Measurements from ENCODE around the gene STPG4.

Gene STPG4

DNA sequence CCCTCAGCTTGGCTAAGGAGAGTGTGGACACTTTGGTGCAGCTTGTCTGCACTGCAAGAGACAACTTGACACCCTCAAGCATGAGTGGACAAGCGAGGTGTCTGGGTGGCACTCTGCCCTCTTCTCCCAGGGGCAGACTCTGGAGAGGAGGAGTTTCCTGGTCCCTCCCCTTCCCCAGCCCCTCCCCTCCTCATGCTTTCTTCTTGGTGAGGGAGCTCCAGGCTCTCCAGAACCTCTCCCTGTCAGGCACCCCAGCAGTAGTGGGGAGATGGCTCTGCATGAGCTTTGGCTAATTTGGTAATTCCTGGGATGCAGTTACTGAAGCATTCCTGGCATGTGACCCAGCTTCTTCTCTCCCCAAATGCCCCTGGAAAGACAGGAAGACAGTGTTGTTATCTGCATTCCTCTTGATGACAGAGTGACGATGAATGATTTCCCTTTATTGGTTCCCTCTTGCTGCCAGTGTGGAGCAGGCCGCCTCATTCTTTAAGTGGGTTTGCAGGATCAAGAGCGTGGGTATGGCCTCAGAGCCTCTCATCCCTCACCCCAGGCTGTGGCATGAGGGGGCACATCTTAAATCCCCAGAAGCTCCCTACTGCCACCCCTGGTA lies 89.2 kb downstream of the STPG4 start:
- peak; percentile 75 for ATAC-seq
- peak; percentile 83 for TF ChIP-seq ZFP3 (CRISPR knock-in tag; IDR thresholded peaks at IDR 0.05)
- TF ChIP-seq, protein P1, sequence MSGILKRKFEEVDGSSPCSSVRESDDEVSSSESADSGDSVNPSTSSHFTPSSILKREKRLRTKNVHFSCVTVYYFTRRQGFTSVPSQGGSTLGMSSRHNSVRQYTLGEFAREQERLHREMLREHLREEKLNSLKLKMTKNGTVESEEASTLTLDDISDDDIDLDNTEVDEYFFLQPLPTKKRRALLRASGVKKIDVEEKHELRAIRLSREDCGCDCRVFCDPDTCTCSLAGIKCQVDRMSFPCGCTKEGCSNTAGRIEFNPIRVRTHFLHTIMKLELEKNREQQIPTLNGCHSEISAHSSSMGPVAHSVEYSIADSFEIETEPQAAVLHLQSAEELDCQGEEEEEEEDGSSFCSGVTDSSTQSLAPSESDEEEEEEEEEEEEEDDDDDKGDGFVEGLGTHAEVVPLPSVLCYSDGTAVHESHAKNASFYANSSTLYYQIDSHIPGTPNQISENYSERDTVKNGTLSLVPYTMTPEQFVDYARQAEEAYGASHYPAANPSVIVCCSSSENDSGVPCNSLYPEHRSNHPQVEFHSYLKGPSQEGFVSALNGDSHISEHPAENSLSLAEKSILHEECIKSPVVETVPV (CRISPR knock-in tag; IDR thresholded peaks at IDR 0.05), result no peak
- no peak for TF ChIP-seq TOX (CRISPR knock-in tag; IDR thresholded peaks at IDR 0.05; ENCODE audit: borderline replicate concordance)
- no peak for TF ChIP-seq RARB (CRISPR knock-in tag; IDR thresholded peaks at IDR 0.05)
- TF ChIP-seq SNAI2 (CRISPR knock-in tag; IDR thresholded peaks at IDR 0.05), result peak; percentile 40
- TF ChIP-seq ISL1 (CRISPR knock-in tag; IDR thresholded peaks at IDR 0.05), result peak; percentile 69; the same call in 1 of the 2 replicates
- TF ChIP-seq, protein P2, sequence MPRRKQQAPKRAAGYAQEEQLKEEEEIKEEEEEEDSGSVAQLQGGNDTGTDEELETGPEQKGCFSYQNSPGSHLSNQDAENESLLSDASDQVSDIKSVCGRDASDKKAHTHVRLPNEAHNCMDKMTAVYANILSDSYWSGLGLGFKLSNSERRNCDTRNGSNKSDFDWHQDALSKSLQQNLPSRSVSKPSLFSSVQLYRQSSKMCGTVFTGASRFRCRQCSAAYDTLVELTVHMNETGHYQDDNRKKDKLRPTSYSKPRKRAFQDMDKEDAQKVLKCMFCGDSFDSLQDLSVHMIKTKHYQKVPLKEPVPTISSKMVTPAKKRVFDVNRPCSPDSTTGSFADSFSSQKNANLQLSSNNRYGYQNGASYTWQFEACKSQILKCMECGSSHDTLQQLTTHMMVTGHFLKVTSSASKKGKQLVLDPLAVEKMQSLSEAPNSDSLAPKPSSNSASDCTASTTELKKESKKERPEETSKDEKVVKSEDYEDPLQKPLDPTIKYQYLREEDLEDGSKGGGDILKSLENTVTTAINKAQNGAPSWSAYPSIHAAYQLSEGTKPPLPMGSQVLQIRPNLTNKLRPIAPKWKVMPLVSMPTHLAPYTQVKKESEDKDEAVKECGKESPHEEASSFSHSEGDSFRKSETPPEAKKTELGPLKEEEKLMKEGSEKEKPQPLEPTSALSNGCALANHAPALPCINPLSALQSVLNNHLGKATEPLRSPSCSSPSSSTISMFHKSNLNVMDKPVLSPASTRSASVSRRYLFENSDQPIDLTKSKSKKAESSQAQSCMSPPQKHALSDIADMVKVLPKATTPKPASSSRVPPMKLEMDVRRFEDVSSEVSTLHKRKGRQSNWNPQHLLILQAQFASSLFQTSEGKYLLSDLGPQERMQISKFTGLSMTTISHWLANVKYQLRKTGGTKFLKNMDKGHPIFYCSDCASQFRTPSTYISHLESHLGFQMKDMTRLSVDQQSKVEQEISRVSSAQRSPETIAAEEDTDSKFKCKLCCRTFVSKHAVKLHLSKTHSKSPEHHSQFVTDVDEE (CRISPR knock-in tag; IDR thresholded peaks at IDR 0.05), result peak; percentile 69; the same call in 1 of the 2 replicates
- TF ChIP-seq OSR1 (CRISPR knock-in tag; IDR thresholded peaks at IDR 0.05), result no peak
- TF ChIP-seq CSDC2 (CRISPR knock-in tag; IDR thresholded peaks at IDR 0.05), result peak; percentile 75; the same call in 1 of the 2 replicates
- TF ChIP-seq GLIS3 (CRISPR knock-in tag; IDR thresholded peaks at IDR 0.05), result peak; percentile 26; the same call in 1 of the 2 replicates

DNA sequence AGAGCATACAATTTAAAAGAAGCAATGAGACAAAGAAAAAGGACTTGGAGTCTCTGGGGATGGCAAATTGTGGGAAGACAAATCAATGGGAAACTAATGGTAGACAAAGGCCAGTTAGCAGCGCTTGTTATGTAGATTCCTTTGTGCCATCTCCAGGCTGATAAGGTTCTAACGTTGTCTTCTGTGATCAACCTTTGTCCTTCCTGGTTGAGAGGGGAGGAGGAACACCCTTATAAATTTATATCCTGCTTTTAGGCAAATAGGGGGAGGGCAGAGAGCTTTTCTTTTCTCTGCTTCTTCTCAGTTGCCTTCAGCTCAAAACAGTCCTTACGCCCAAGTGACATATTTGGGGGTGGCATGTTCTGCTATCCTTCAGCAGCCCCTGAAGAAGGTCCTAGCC lies 89.8 kb downstream of the STPG4 start:
- TF ChIP-seq ZFP30 (CRISPR knock-in tag; IDR thresholded peaks at IDR 0.05), result no peak
- no peak for TF ChIP-seq SNAI2 (CRISPR knock-in tag; IDR thresholded peaks at IDR 0.05)
- TF ChIP-seq, protein P2 (CRISPR knock-in tag; IDR thresholded peaks at IDR 0.05), result no peak
- TF ChIP-seq GLIS3 (CRISPR knock-in tag; IDR thresholded peaks at IDR 0.05), result no peak
- no peak for TF ChIP-seq CSDC2 (CRISPR knock-in tag; IDR thresholded peaks at IDR 0.05)
- no peak for TF ChIP-seq OSR1 (CRISPR knock-in tag; IDR thresholded peaks at IDR 0.05)
- no peak for ATAC-seq

DNA sequence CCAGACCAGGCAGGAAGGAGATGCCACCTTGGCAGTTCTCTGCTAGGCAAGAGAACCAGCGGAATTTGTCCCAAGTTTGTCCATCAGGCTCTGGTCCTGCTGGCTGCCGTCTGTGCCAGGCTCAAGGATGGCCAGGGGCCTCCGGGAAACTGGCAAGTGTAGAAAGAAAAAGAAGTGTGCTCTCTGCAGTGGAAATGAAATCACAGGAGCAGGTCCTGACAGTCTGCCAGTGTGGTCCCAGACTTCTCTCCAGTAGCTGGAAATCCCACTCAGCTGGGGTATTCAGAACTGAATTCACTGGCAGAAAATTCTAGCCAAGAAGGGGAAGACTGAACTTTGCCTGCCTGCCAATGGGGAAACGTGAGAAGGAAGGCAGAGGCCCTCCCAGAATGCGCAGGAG lies 91.0 kb downstream of the STPG4 start:
- TF ChIP-seq ZNF70 (CRISPR knock-in tag; IDR thresholded peaks at IDR 0.05) (no peak), ESRRG (CRISPR knock-in tag; IDR thresholded peaks at IDR 0.05) (no peak), CSDC2 (CRISPR knock-in tag; IDR thresholded peaks at IDR 0.05) (no peak), ZNF565 (CRISPR knock-in tag; conservative IDR thresholded peaks at IDR 0.05; ENCODE audit: low read depth) (no peak), ZC3H10 (CRISPR knock-in tag; IDR thresholded peaks at IDR 0.05) (no peak), ZNF8 (CRISPR knock-in tag; IDR thresholded peaks at IDR 0.05) (no peak)
- TF ChIP-seq, protein P3, sequence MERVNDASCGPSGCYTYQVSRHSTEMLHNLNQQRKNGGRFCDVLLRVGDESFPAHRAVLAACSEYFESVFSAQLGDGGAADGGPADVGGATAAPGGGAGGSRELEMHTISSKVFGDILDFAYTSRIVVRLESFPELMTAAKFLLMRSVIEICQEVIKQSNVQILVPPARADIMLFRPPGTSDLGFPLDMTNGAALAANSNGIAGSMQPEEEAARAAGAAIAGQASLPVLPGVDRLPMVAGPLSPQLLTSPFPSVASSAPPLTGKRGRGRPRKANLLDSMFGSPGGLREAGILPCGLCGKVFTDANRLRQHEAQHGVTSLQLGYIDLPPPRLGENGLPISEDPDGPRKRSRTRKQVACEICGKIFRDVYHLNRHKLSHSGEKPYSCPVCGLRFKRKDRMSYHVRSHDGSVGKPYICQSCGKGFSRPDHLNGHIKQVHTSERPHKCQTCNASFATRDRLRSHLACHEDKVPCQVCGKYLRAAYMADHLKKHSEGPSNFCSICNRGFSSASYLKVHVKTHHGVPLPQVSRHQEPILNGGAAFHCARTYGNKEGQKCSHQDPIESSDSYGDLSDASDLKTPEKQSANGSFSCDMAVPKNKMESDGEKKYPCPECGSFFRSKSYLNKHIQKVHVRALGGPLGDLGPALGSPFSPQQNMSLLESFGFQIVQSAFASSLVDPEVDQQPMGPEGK (CRISPR knock-in tag; IDR thresholded peaks at IDR 0.05; ENCODE audit: borderline replicate concordance), result no peak
- TF ChIP-seq, protein P4, sequence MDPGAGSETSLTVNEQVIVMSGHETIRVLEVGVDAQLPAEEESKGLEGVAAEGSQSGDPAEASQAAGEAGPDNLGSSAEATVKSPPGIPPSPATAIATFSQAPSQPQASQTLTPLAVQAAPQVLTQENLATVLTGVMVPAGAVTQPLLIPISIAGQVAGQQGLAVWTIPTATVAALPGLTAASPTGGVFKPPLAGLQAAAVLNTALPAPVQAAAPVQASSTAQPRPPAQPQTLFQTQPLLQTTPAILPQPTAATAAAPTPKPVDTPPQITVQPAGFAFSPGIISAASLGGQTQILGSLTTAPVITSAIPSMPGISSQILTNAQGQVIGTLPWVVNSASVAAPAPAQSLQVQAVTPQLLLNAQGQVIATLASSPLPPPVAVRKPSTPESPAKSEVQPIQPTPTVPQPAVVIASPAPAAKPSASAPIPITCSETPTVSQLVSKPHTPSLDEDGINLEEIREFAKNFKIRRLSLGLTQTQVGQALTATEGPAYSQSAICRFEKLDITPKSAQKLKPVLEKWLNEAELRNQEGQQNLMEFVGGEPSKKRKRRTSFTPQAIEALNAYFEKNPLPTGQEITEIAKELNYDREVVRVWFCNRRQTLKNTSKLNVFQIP (CRISPR knock-in tag; IDR thresholded peaks at IDR 0.05; ENCODE audit: borderline replicate concordance, low read depth), result no peak
- ATAC-seq, result no peak
